ENCODE measurements around the gene SYT12. TPM values are rescaled to one million over a fixed set of nuclear protein-coding genes. Genes with fewer than 3 reads are reported as not detected.

The SYT12 gene
- total RNA-seq, 1 experiment from 2014 or later = 1.9 TPM

DNA sequence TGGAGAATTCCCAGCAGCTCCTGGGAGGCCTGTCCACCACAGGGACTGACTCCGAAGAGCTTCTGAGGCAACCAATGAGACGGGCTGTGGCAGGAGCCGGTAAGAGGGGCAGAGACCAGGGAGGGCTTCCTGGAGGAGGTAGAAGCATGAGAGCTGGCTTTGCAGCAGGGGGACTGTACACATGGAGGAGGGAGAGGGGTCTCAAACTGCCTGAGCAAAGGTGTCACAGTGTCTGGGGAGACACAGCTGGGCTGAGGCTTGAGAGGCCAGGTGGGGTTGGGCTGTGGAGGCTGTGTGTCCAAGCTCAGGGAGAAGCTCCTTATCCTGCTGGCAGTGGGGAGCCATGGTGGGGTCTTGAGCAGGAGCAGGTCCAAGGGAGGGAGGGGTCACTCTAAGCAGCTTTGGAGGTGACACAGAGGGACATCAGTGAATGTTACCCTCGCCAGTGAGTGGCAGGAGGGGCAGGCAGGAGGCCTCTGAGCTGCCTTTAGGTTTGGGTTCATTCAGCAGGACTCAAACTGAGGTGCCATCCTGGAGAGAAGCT lies 29.1 kb downstream of the SYT12 start:
- WGBS (ENCODE audit: extremely low coverage, insufficient read length, low lambda C conversion rate) = no CpG with 5 or more reads among the region's 4 CpGs
- no peak overlapping the region for H2BK120ac ChIP-seq (ENCODE audit: low read depth, low read length, poor library complexity, severe bottlenecking)
- no peak overlapping the region for H2BK5ac ChIP-seq (ENCODE audit: insufficient read length, low read length)
- H4K91ac ChIP-seq (ENCODE audit: insufficient read length, low read depth, low read length) = no peak overlapping the region
- H4K5ac ChIP-seq (ENCODE audit: insufficient read length, low read depth, low read length) = no peak overlapping the region
- H3K79me1 ChIP-seq (ENCODE audit: insufficient read depth, low read depth, low read length, poor library complexity, severe bottlenecking) = no peaks in the 10 kb centered on the region
- Mint-ChIP-seq H3K4me3 (no peak overlapping the region), H3K27ac (no peak overlapping the region), H3K36me3 (ENCODE audit: insufficient read depth in 1 of 3, low read depth in 3 of 3) (no peaks in the 10 kb centered on the region), H3K27me3 (ENCODE audit: low read depth) (no peaks in the 10 kb centered on the region; the same call in none of the 2 replicates), H3K9me3 (no peaks in the 10 kb centered on the region), H3K4me1 (peaks cover 20 to 43% of the 10 kb centered on the region in 2 experiments)
- no peak overlapping the region for H2AK5ac ChIP-seq (ENCODE audit: insufficient read length, low read length)
- DNase-seq = no peak
- no peak overlapping the region for H3K4me2 ChIP-seq (ENCODE audit: insufficient read depth, insufficient read length, low read length)
- no peak overlapping the region for H2BK20ac ChIP-seq (ENCODE audit: low read depth, low read length, poor library complexity, severe bottlenecking)
- H2AFZ ChIP-seq (ENCODE audit: low read length) = no peak overlapping the region
- H3K9ac ChIP-seq (ENCODE audit: extremely low read depth, insufficient read length, low read length) = no peak overlapping the region
- H2BK15ac ChIP-seq (ENCODE audit: low read depth, low read length) = no peak overlapping the region
- no peak overlapping the region for H3K56ac ChIP-seq (ENCODE audit: insufficient read length, low read depth, low read length)
- H3T11ph ChIP-seq (ENCODE audit: low read length) = no peak overlapping the region
- H3K9me3 ChIP-seq (ENCODE audit: control insufficient read depth, low read depth, low read length) = no peaks in the 10 kb centered on the region
- no peaks in the 10 kb centered on the region; the same call in 1 of the 2 replicates for H3K4me1 ChIP-seq (ENCODE audit: insufficient read depth, low read length)
- H2BK12ac ChIP-seq (ENCODE audit: insufficient read length, low read depth, low read length) = no peak overlapping the region
- H3K27ac ChIP-seq (ENCODE audit: insufficient read length, low read depth, low read length) = no peak overlapping the region
- no peak overlapping the region for H4K8ac ChIP-seq (replicated peaks; ENCODE audit: insufficient read length, low read depth, low read length)
- H3K14ac ChIP-seq (ENCODE audit: insufficient read depth, low read length) = no peak overlapping the region
- no peak overlapping the region for H3K18ac ChIP-seq (ENCODE audit: insufficient read length, low read depth, low read length)
- H3K23me2 ChIP-seq (ENCODE audit: insufficient read length, low read depth, low read length, poor library complexity, severe bottlenecking) = peaks cover 1% of the 10 kb centered on the region
- no peaks in the 10 kb centered on the region for H3K79me2 ChIP-seq (ENCODE audit: insufficient read depth, low read length)
- no peaks in the 10 kb centered on the region for H3K27me3 ChIP-seq (ENCODE audit: insufficient read depth, low read length)
- no peaks in the 10 kb centered on the region for H4K20me1 ChIP-seq (ENCODE audit: control insufficient read depth, insufficient read depth, insufficient read length)
- TF ChIP-seq, protein P1, sequence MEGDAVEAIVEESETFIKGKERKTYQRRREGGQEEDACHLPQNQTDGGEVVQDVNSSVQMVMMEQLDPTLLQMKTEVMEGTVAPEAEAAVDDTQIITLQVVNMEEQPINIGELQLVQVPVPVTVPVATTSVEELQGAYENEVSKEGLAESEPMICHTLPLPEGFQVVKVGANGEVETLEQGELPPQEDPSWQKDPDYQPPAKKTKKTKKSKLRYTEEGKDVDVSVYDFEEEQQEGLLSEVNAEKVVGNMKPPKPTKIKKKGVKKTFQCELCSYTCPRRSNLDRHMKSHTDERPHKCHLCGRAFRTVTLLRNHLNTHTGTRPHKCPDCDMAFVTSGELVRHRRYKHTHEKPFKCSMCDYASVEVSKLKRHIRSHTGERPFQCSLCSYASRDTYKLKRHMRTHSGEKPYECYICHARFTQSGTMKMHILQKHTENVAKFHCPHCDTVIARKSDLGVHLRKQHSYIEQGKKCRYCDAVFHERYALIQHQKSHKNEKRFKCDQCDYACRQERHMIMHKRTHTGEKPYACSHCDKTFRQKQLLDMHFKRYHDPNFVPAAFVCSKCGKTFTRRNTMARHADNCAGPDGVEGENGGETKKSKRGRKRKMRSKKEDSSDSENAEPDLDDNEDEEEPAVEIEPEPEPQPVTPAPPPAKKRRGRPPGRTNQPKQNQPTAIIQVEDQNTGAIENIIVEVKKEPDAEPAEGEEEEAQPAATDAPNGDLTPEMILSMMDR (conservative IDR thresholded peaks at IDR 0.05) = no peak
- no peak overlapping the region for H3K23ac ChIP-seq (ENCODE audit: insufficient read length, low read depth, low read length)
- H3K4ac ChIP-seq (ENCODE audit: low read depth, low read length) = no peak overlapping the region
